A549 (cell line): ENCODE measurements around the gene VAT1L. TPM values are rescaled to one million over a fixed set of nuclear protein-coding genes. Genes with fewer than 3 reads are reported as not detected.
"Not testable (repeated sequence)": the region's sequence is repeated elsewhere in the genome, so short reads cannot be mapped to it uniquely, and the experiment has no call there.

ENCODE experiments used
- ATAC-seq, 2 experiments: fragments of 200-7000 bp in 1 of 2; fragments of >200 bp in 1 of 2; cut with Nextera tagmentation in 1 of 2; cut with Tn5 transposase in 1 of 2; 3 replicates each; pipeline versions ENCODE4 v1.8.0 to v1.9.1; 2018 to 2020; ENCODE audit warnings: mild to moderate bottlenecking in 1 of 2, moderate library complexity in 1 of 2
- CTCF ChIA-PET: fragments of 300-600 bp; sonication (Branson Sonifier 250); formaldehyde crosslinking; extraction: SDS; loops from one replicate; lab custom pipeline; 2021; ENCODE audit warnings: antibody characterized with exemption, inconsistent platforms; lab: Yijun Ruan, JAX
- POLR2A ChIA-PET: fragments of 350-600 bp; formaldehyde crosslinking; extraction: SDS; loops from one replicate; lab custom pipeline; 2021; ENCODE audit warnings: antibody characterized with exemption, inconsistent platforms; lab: Yijun Ruan, JAX
- DNase-seq, 2 experiments: peaks; one replicate each; pipeline versions ENCODE4 v3.0.0 to v3.0.0-alpha.2; 2011 to 2016; ENCODE audit warnings: low read depth in 1 of 2, low spot score in 1 of 2
- FAIRE-seq: peaks from 2 replicates; lab custom pipeline; 2011; peaks lifted over from hg19 to GRCh38; lab: Jason Lieb, UNC
- H3K27ac ChIP-seq, 2 experiments: fragments of >200 bp; sonication (Bioruptor Twin); formaldehyde crosslinking; 3 replicates each; pipeline ENCODE4 v1.5.1; 2016 to 2017
- H3K4me1 ChIP-seq: fragments of >200 bp; sonication (Bioruptor Twin); formaldehyde crosslinking; 3 replicates; pipeline ENCODE4 v1.6.1; 2016
- H3K4me2 ChIP-seq: fragments of >200 bp; sonication (Bioruptor Twin); formaldehyde crosslinking; 3 replicates; pipeline ENCODE4 v1.6.1; 2016
- H3K4me3 ChIP-seq: fragments of >200 bp; sonication (Bioruptor Twin); formaldehyde crosslinking; 3 replicates; pipeline ENCODE4 v1.5.1; 2016
- H3K9me3 ChIP-seq: fragments of >200 bp; sonication (Bioruptor Twin); formaldehyde crosslinking; 3 replicates; pipeline ENCODE4 v1.6.1; 2016
- BCL3 ChIP-seq: fragments of >200 bp; sonication (Bioruptor Twin); formaldehyde crosslinking; IDR thresholded peaks from 3 replicates; pipeline ENCODE4 v1.6.1; 2016
- CBX2 ChIP-seq: fragments of 200-600 bp; sonication (generic); IDR thresholded peaks from 2 replicates; pipeline ENCODE4 v1.6.1; 2016; ENCODE audit warnings: low read depth, mild to moderate bottlenecking, borderline replicate concordance
- CEBPB ChIP-seq, 2 experiments: fragments of >200 bp in 1 of 2; sonication (Bioruptor Twin) in 1 of 2; formaldehyde crosslinking in 1 of 2; IDR thresholded peaks; 2 replicates each; pipeline ENCODE4 v1.6.1; 2012 to 2016
- CHD2 ChIP-seq: fragments of 150-350 bp; IDR thresholded peaks from 2 replicates; pipeline ENCODE4 v1.6.1; 2014; ENCODE audit warnings: low read length; ENCODE audit not compliant: partially characterized antibody
- CHD4 ChIP-seq: fragments of 200-600 bp; sonication (generic); IDR thresholded peaks from 2 replicates; pipeline ENCODE4 v1.6.1; 2016; ENCODE audit warnings: antibody characterized with exemption, mild to moderate bottlenecking, borderline replicate concordance
- EHF ChIP-seq: fragments of 250-450 bp; sonication (Bioruptor Pico); IDR thresholded peaks from 2 replicates; pipeline ENCODE4 v1.5.0; 2020; ENCODE audit warnings: mild to moderate bottlenecking
- ESRRA ChIP-seq: fragments of 150-350 bp; IDR thresholded peaks from 2 replicates; pipeline ENCODE4 v1.6.1; 2014; ENCODE audit warnings: mild to moderate bottlenecking, low read length, borderline replicate concordance
- FOSB ChIP-seq: fragments of 250-450 bp; sonication (Bioruptor Pico); IDR thresholded peaks from 2 replicates; pipeline ENCODE4 v1.5.0; 2020; ENCODE audit warnings: mild to moderate bottlenecking, moderate library complexity
- HEYL ChIP-seq: fragments of 250-450 bp; sonication (Bioruptor Pico); IDR thresholded peaks from 2 replicates; pipeline ENCODE4 v1.8.0; 2021; ENCODE audit warnings: mild to moderate bottlenecking, moderate library complexity
- HOXB13 ChIP-seq: fragments of 250-450 bp; sonication (Bioruptor Pico); IDR thresholded peaks from 2 replicates; pipeline ENCODE4 v1.5.0; 2020; ENCODE audit warnings: low read depth, mild to moderate bottlenecking, moderate library complexity
- HOXB5 ChIP-seq: fragments of 250-450 bp; sonication (Bioruptor Pico); IDR thresholded peaks from 2 replicates; pipeline ENCODE4 v1.5.0; 2020; ENCODE audit warnings: mild to moderate bottlenecking, moderate library complexity
- KDM1A ChIP-seq: fragments of 200-600 bp; sonication (generic); IDR thresholded peaks from 2 replicates; pipeline ENCODE4 v1.6.1; 2016; ENCODE audit warnings: low read depth, mild to moderate bottlenecking
- KDM5A ChIP-seq: fragments of 200-600 bp; sonication (generic); IDR thresholded peaks from 2 replicates; pipeline ENCODE4 v1.6.1; 2016; ENCODE audit warnings: antibody characterized with exemption, mild to moderate bottlenecking
- MAZ ChIP-seq: fragments of 150-350 bp; IDR thresholded peaks from 2 replicates; pipeline ENCODE4 v1.6.1; 2014; ENCODE audit warnings: antibody characterized with exemption, low read depth, low read length, borderline replicate concordance
- NFE2L2 ChIP-seq: fragments of 150-350 bp; conservative IDR thresholded peaks from 2 replicates; pipeline ENCODE4 v1.6.1; 2014; ENCODE audit warnings: low read length
- NPAS2 ChIP-seq: fragments of 250-450 bp; sonication (Bioruptor Pico); IDR thresholded peaks from 2 replicates; pipeline ENCODE4 v1.8.0; 2022; ENCODE audit warnings: mild to moderate bottlenecking, moderate library complexity, borderline replicate concordance
- NR3C1 ChIP-seq: fragments of >200 bp; sonication (Bioruptor Twin); formaldehyde crosslinking; IDR thresholded peaks from 3 replicates; pipeline ENCODE4 v1.6.1; 2017
- PHF8 ChIP-seq: fragments of 200-600 bp; sonication (generic); IDR thresholded peaks from 2 replicates; pipeline ENCODE4 v1.6.1; 2016; ENCODE audit warnings: low read depth, mild to moderate bottlenecking, antibody characterized with exemption, moderate library complexity, borderline replicate concordance
- POLR2AphosphoS2 ChIP-seq: conservative IDR thresholded peaks from 2 replicates; pipeline ENCODE4 v1.6.1; 2012; ENCODE audit warnings: low read length, improper control_type of control experiment, inconsistent platforms
- RAD21 ChIP-seq, 2 experiments: fragments of >200 bp in 1 of 2; sonication (Bioruptor Twin) in 1 of 2; formaldehyde crosslinking in 1 of 2; IDR thresholded peaks in 1 of 2; conservative IDR thresholded peaks in 1 of 2; 2 replicates in 1 of 2; 3 replicates in 1 of 2; pipeline ENCODE4 v1.6.1; 2012 to 2018; ENCODE audit warnings: inconsistent platforms in 1 of 2
- RNF2 ChIP-seq: fragments of 200-600 bp; sonication (generic); IDR thresholded peaks from 2 replicates; pipeline ENCODE4 v1.6.1; 2016; ENCODE audit warnings: low read depth, mild to moderate bottlenecking, antibody characterized with exemption, moderate library complexity, borderline replicate concordance
- SMC3 ChIP-seq: fragments of >200 bp; sonication (Bioruptor Twin); formaldehyde crosslinking; IDR thresholded peaks from 3 replicates; pipeline ENCODE4 v1.6.1; 2018; ENCODE audit warnings: inconsistent platforms
- SREBF2 ChIP-seq: fragments of 450-650 bp; IDR thresholded peaks from 2 replicates; pipeline ENCODE4 v1.6.1; 2014; ENCODE audit warnings: mild to moderate bottlenecking, moderate library complexity
- TFCP2L1 ChIP-seq: fragments of 250-450 bp; sonication (Bioruptor Pico); IDR thresholded peaks from 2 replicates; pipeline ENCODE4 v1.5.0; 2021; ENCODE audit warnings: mild to moderate bottlenecking
- TP53 ChIP-seq: fragments of 250-450 bp; sonication (Bioruptor Pico); IDR thresholded peaks from 2 replicates; pipeline ENCODE4 v1.5.0; 2021; ENCODE audit warnings: mild to moderate bottlenecking, moderate library complexity
- USF2 ChIP-seq: fragments of 450-650 bp; IDR thresholded peaks from 2 replicates; pipeline ENCODE4 v1.6.1; 2014; ENCODE audit warnings: antibody characterized with exemption
- ZC3H11A ChIP-seq: fragments of 450-650 bp; IDR thresholded peaks from 2 replicates; pipeline ENCODE4 v1.6.1; 2014; ENCODE audit warnings: antibody characterized with exemption, mild to moderate bottlenecking
- ZSCAN20 ChIP-seq: fragments of 250-450 bp; sonication (Bioruptor Pico); IDR thresholded peaks from 2 replicates; pipeline ENCODE4 v1.8.0; 2022; ENCODE audit warnings: mild to moderate bottlenecking, moderate library complexity
- WGBS: methylation state at CpG from one replicate; pipeline ENCODE4 v1.1.6; 2017; ENCODE audit errors: missing lambda C conversion rate; 5-methylcytosine and 5-hydroxymethylcytosine counted together
- polyA plus RNA-seq, 4 experiments: library from polyadenylated mRNA; depleted of rRNA in 3 of 4; stranded (reverse); fragments of >200 nt; fragmentation: RNase III in 1 of 4; extraction: RNeasy Plus Mini Kit Qiagen cat#74134 plus additional on column Dnase treatment in 1 of 4; gene quantifications; 2 replicates in 3 of 4; 3 replicates in 1 of 4; pipeline ENCODE4 v1.2.3, GENCODE V29; 2011 to 2017

VAT1L gene
- polyA plus RNA-seq, 2 of the 4 experiments (the other 2 are of a cell fraction) = not detected

GRCh38 chr16:77946823-77947222 lies 158.5 kb downstream of the VAT1L start:
- POLR2A ChIA-PET = no interaction called here
- H3K27ac ChIP-seq = no peak overlapping the region
- WGBS = 26% methylated on average over 4 of the region's 4 CpGs
- CTCF ChIA-PET = no interaction called here
- no peak overlapping the region for H3K4me2 ChIP-seq
- FAIRE-seq (no peak), ATAC-seq (no peak), DNase-seq (no peak)
- H3K4me1 ChIP-seq = no peaks in the 10 kb centered on the region
- TF ChIP-seq HOXB13 (no peak), CHD2 (no peak)
- no peak overlapping the region for H3K4me3 ChIP-seq
- no peaks in the 10 kb centered on the region for H3K9me3 ChIP-seq

GRCh38 chr16:77947590-77947989 lies 159.2 kb downstream of the VAT1L start:
- H3K9me3 ChIP-seq, H3K27ac ChIP-seq, FAIRE-seq, H3K4me2 ChIP-seq, ATAC-seq, H3K4me1 ChIP-seq, H3K4me3 ChIP-seq, POLR2A ChIA-PET, DNase-seq: not testable (repeated sequence)
- CTCF ChIA-PET = interaction anchor here (1.4 kb wide), 1 partner anchor 55 kb away, joined by 3 read pairs; no protein-coding TSS in a partner anchor
- 17% methylated on average over 6 of the region's 6 CpGs for WGBS

GRCh38 chr16:77948835-77949234 lies 160.5 kb downstream of the VAT1L start:
- no peak overlapping the region for H3K27ac ChIP-seq
- no peak overlapping the region for H3K4me2 ChIP-seq
- no peak for TF ChIP-seq CHD4
- no peak for TF ChIP-seq POLR2AphosphoS2
- TF ChIP-seq RNF2 = no peak
- no peak for TF ChIP-seq SMC3
- TF ChIP-seq KDM5A = no peak
- no peak for TF ChIP-seq KDM1A
- TF ChIP-seq PHF8 = no peak
- no peak for TF ChIP-seq NR3C1
- TF ChIP-seq CHD2 = no peak
- no peak for TF ChIP-seq TP53 (CRISPR knock-in tag)
- no peak for TF ChIP-seq NPAS2 (CRISPR knock-in tag)
- no peak for TF ChIP-seq HOXB5
- TF ChIP-seq TFCP2L1 (CRISPR knock-in tag) = no peak
- TF ChIP-seq CBX2 = no peak
- TF ChIP-seq MAZ = no peak
- no peak for TF ChIP-seq FOSB (CRISPR knock-in tag)
- no peak for TF ChIP-seq USF2
- no peaks in the 10 kb centered on the region for H3K4me1 ChIP-seq
- CTCF ChIA-PET = interaction anchor here (0.9 to 1.4 kb wide), 2 partner anchors 54 to 145 kb away, joined by 3 to 5 read pairs; no protein-coding TSS in a partner anchor
- FAIRE-seq = no peak
- POLR2A ChIA-PET = no interaction called here
- 2% methylated on average over 5 of the region's 5 CpGs for WGBS
- ATAC-seq = no peak
- H3K9me3 ChIP-seq = no peaks in the 10 kb centered on the region
- H3K4me3 ChIP-seq = no peak overlapping the region
- no peak for DNase-seq

- TF ChIP-seq NFE2L2 = no peak
- TF ChIP-seq ZC3H11A = no peak
- no peak for TF ChIP-seq BCL3
- TF ChIP-seq HEYL (CRISPR knock-in tag) = no peak
- no peak for TF ChIP-seq ZSCAN20 (CRISPR knock-in tag)
- no peak for TF ChIP-seq USF2
- TF ChIP-seq CEBPB (IDR thresholded peaks at IDR 0.05) = no peak
- TF ChIP-seq EHF (CRISPR knock-in tag) = no peak
- no peak for TF ChIP-seq RAD21 (conservative IDR thresholded peaks at IDR 0.05 in 1 of 2, IDR thresholded peaks at IDR 0.05 in 1 of 2)
- TF ChIP-seq ESRRA = no peak
- TF ChIP-seq PHF8 = no peak
- no peak for TF ChIP-seq TP53 (CRISPR knock-in tag)
- no peak for TF ChIP-seq SREBF2
- TF ChIP-seq, all 56 proteins: peak for 0
- H3K4me1 ChIP-seq = no peaks in the 10 kb centered on the region
- no peaks in the 10 kb centered on the region for H3K9me3 ChIP-seq
- CTCF ChIA-PET = interaction anchor here (0.6 to 0.9 kb wide), 3 partner anchors 22 to 151 kb away, joined by 3 to 5 read pairs (median 3); no protein-coding TSS in a partner anchor
- H3K27ac ChIP-seq = no peak overlapping the region
- ATAC-seq (no peak), FAIRE-seq (no peak), DNase-seq (no peak)
- POLR2A ChIA-PET = no interaction called here
- no peak overlapping the region for H3K4me3 ChIP-seq
- 28% methylated on average over 2 of the region's 2 CpGs for WGBS
- H3K4me2 ChIP-seq = no peak overlapping the region
Observed at GRCh38 chr16:77949445-77949844, 161.1 kb downstream of the VAT1L start.
